ENCODE data around the gene TRAPPC5.
A peak's percentile ranks its signal among the peaks of the same experiment; 100 is the strongest.

TRAPPC5 gene

GRCh38 chr19:7677669-7678311 lies 2.8 kb upstream of the TRAPPC5 start:
- no peak for DNase-seq

GRCh38 chr19:7678971-7679751 lies 1.5 kb upstream of the TRAPPC5 start:
- peak; percentile 87 for DNase-seq

GRCh38 chr19:7679771-7680605 lies 645 bp upstream of the TRAPPC5 start:
- no peak for DNase-seq

- DNase-seq = peak; percentile 79
Observed at GRCh38 chr19:7681340-7682174, 924 bp downstream of the TRAPPC5 start.

GRCh38 chr19:7682175-7682855 lies 1.7 kb downstream of the TRAPPC5 start:
- DNase-seq = no peak

GRCh38 chr19:7685546-7686445 lies 5.2 kb downstream of the TRAPPC5 start:
- no peak for DNase-seq

GRCh38 chr19:7687177-7687576 lies 6.5 kb downstream of the TRAPPC5 start:
- DNase-seq = no peak

- DNase-seq = no peak
Observed at GRCh38 chr19:7689165-7689564, 8.5 kb downstream of the TRAPPC5 start.

GRCh38 chr19:7690779-7691258 lies 10.2 kb downstream of the TRAPPC5 start:
- no peak for DNase-seq

GRCh38 chr19:7691497-7691896 lies 10.9 kb downstream of the TRAPPC5 start:
- DNase-seq = no peak

- DNase-seq = no peak
Observed at GRCh38 chr19:7692417-7693088, 11.9 kb downstream of the TRAPPC5 start.

- DNase-seq = no peak
Observed at GRCh38 chr19:7694499-7694898, 13.9 kb downstream of the TRAPPC5 start.

- DNase-seq = no peak
Observed at GRCh38 chr19:7697721-7698287, 17.2 kb downstream of the TRAPPC5 start.

GRCh38 chr19:7698583-7698982 lies 17.9 kb downstream of the TRAPPC5 start:
- DNase-seq = no peak

- DNase-seq = no peak
Observed at GRCh38 chr19:7699003-7699402, 18.4 kb downstream of the TRAPPC5 start.

GRCh38 chr19:7699417-7700401 lies 19.1 kb downstream of the TRAPPC5 start:
- no peak for DNase-seq

GRCh38 chr19:7701049-7701653 lies 20.5 kb downstream of the TRAPPC5 start:
- no peak for DNase-seq
